Natural killer cell (primary cell): ENCODE measurements around the gene PCDHGA2. TPM values are rescaled to one million over a fixed set of nuclear protein-coding genes. Genes with fewer than 3 reads are reported as not detected.

Source experiments
- ATAC-seq, 3 donors: fragments of 150-1000 bp in 2 of 3; fragments of 200-7000 bp in 1 of 3; cut with Tn5 transposase; 1 replicate in 1 of 3; 2 replicates in 2 of 3; pipeline ENCODE4 v1.10.0; 2021; ENCODE audit warnings: mild to moderate bottlenecking in 2 of 3, moderate library complexity in 2 of 3
- DNase-seq, 2 donors: peaks; one replicate each; pipeline versions ENCODE4 v3.0.0 to v3.0.0-alpha.2; 2013 to 2021; ENCODE audit warnings: mixed read lengths in 1 of 2
- H3K27ac ChIP-seq: one replicate; pipeline ENCODE4 v1.5.1; 2013; ENCODE audit warnings: mild to moderate bottlenecking, low read length
- H3K27me3 ChIP-seq: one replicate; pipeline ENCODE4 v1.6.1; 2013; ENCODE audit warnings: low read length; ENCODE audit not compliant: control insufficient read depth, insufficient read depth
- H3K36me3 ChIP-seq: one replicate; pipeline ENCODE4 v1.6.1; 2013; ENCODE audit warnings: low read length; ENCODE audit not compliant: control insufficient read depth, insufficient read depth
- H3K4me1 ChIP-seq: one replicate; pipeline ENCODE4 v1.6.1; 2013; ENCODE audit warnings: low read length; ENCODE audit not compliant: control insufficient read depth, insufficient read depth
- H3K4me3 ChIP-seq: one replicate; pipeline ENCODE4 v1.5.1; 2013; ENCODE audit warnings: low read length
- H3K9me3 ChIP-seq: one replicate; pipeline ENCODE4 v1.6.1; 2013; ENCODE audit warnings: low read length; ENCODE audit not compliant: control insufficient read depth, insufficient read depth
- H3K27ac Mint-ChIP-seq, 2 donors: one replicate each; pipeline ENCODE4 v1.8.0; 2022; ENCODE audit warnings: mild to moderate bottlenecking in 2 of 2, mixed read lengths in 2 of 2, moderate library complexity in 1 of 2
- H3K27me3 Mint-ChIP-seq, 2 donors: one replicate each; pipeline ENCODE4 v1.8.0; 2022; ENCODE audit warnings: low read depth in 2 of 2, mixed read lengths in 2 of 2
- H3K36me3 Mint-ChIP-seq: one replicate; pipeline ENCODE4 v1.8.0; 2022; ENCODE audit warnings: mixed read lengths
- H3K4me1 Mint-ChIP-seq, 2 donors: one replicate each; pipeline ENCODE4 v1.8.0; 2022; ENCODE audit warnings: mixed read lengths in 2 of 2
- H3K4me3 Mint-ChIP-seq: one replicate; pipeline ENCODE4 v1.8.0; 2022; ENCODE audit warnings: mild to moderate bottlenecking, moderate library complexity, mixed read lengths
- H3K9me3 Mint-ChIP-seq, 2 donors: one replicate each; pipeline ENCODE4 v1.8.0; 2022; ENCODE audit warnings: mixed read lengths in 2 of 2
- CTCF ChIP-seq: fragments of 200-600 bp; IDR thresholded peaks from one replicate; pipeline ENCODE4 v1.8.0; 2022; ENCODE audit warnings: antibody characterized with exemption
- WGBS: methylation state at CpG from one replicate; pipeline ENCODE4 v1.1.7; 2013; ENCODE audit warnings: missing lambda C conversion rate; ENCODE audit not compliant: insufficient coverage; 5-methylcytosine and 5-hydroxymethylcytosine counted together
- intact Hi-C: fragments of 100-400 bp; cut with micrococcal nuclease; formaldehyde crosslinking; loops from one replicate; pipeline ENCODE4 v1.14.2; 2022
- total RNA-seq, 4 donors: library from RNA; stranded (reverse); fragments of 120-200 nt in 1 of 4; gene quantifications; one replicate each; pipeline versions ENCODE4 v1.2.3 to v1.2.4, GENCODE V29; 2013 to 2022

Gene PCDHGA2
- total RNA-seq, 3 donors from 2014 or later (not counting 1 experiment from before 2014, with no cell fraction given): not detected

- Mint-ChIP-seq H3K4me3 (no peak overlapping the region), H3K4me1 (no peaks in the 10 kb centered on the region), H3K36me3 (peaks cover 37% of the 10 kb centered on the region), H3K27ac (no peak overlapping the region), H3K9me3 (peaks cover 8 to 10% of the 10 kb centered on the region in 2 donors), H3K27me3 (peaks cover 54 to 85% of the 10 kb centered on the region in 2 donors)
- no peak overlapping the region for H3K4me3 ChIP-seq
- H3K4me1 ChIP-seq: no peaks in the 10 kb centered on the region
- no peak overlapping the region for H3K27ac ChIP-seq
- no peak for TF ChIP-seq CTCF
- DNase-seq (no peak), ATAC-seq (no peak)
- H3K9me3 ChIP-seq: peaks cover 36% of the 10 kb centered on the region
- WGBS: 44% methylated on average over 1 of the region's 1 CpG
- peaks cover 46% of the 10 kb centered on the region for H3K27me3 ChIP-seq
- H3K36me3 ChIP-seq: no peaks in the 10 kb centered on the region
- intact Hi-C loops: no loop called here
These were observed 4.2 kb downstream of the PCDHGA2 start for GRCh38 chr5:141342773-141343172.

GRCh38 chr5:141343242-141343952, 4.8 kb downstream of the PCDHGA2 start, which contains the start of gene PCDHGA3:
TSS of gene PCDHGA3 (plus strand) at chr5:141343829. CDS start at chr5:141344034, 205 bp downstream.
- WGBS: 14% methylated on average over 6 of the region's 9 CpGs
- H3K9me3 Mint-ChIP-seq: peaks cover 8% of the 10 kb centered on the region in 2 donors
- H3K36me3 Mint-ChIP-seq: peaks cover 33% of the 10 kb centered on the region
- no peaks in the 10 kb centered on the region for H3K4me1 Mint-ChIP-seq
- H3K27me3 ChIP-seq: peaks cover 44% of the 10 kb centered on the region
- DNase-seq: peak in 1 of 2 donors; percentile 36
- H3K27ac ChIP-seq: no peak within 1 kb of the TSS
- peaks cover 36% of the 10 kb centered on the region for H3K9me3 ChIP-seq
- no peak within 1 kb of the TSS for H3K4me3 ChIP-seq
- peak in 1 of 3 donors; percentile 55 for ATAC-seq
- intact Hi-C loops: no loop called here
- peaks cover 48 to 85% of the 10 kb centered on the region in 2 donors for H3K27me3 Mint-ChIP-seq
- H3K27ac Mint-ChIP-seq: no peak within 1 kb of the TSS
- H3K4me1 ChIP-seq: no peaks in the 10 kb centered on the region
- peak within 1 kb of the TSS; percentile 45 for H3K4me3 Mint-ChIP-seq
- TF ChIP-seq CTCF: no peak
- H3K36me3 ChIP-seq: no peaks in the 10 kb centered on the region

- Mint-ChIP-seq H3K9me3 (peaks cover 6 to 8% of the 10 kb centered on the region in 2 donors), H3K27ac (no peak overlapping the region), H3K4me1 (no peaks in the 10 kb centered on the region), H3K36me3 (peaks cover 28% of the 10 kb centered on the region), H3K27me3 (peaks cover 47 to 85% of the 10 kb centered on the region in 2 donors), H3K4me3 (peak overlapping the region; percentile 45)
- peaks cover 31% of the 10 kb centered on the region for H3K9me3 ChIP-seq
- H3K36me3 ChIP-seq: no peaks in the 10 kb centered on the region
- no peak for DNase-seq
- H3K4me3 ChIP-seq: no peak overlapping the region
- H3K4me1 ChIP-seq: no peaks in the 10 kb centered on the region
- no peak for TF ChIP-seq CTCF
- intact Hi-C loops: no loop called here
- 38% methylated on average over 31 of the region's 31 CpGs for WGBS
- ATAC-seq: no peak
- peaks cover 43% of the 10 kb centered on the region for H3K27me3 ChIP-seq
- no peak overlapping the region for H3K27ac ChIP-seq
These were observed 5.4 kb downstream of the PCDHGA2 start for GRCh38 chr5:141343953-141344463.
